Sciatic nerve (tissue), 2 donors: ENCODE measurements around the gene ERCC1. TPM values are rescaled to one million over a fixed set of nuclear protein-coding genes. Genes with fewer than 3 reads are reported as not detected.

Source experiments
- ATAC-seq: fragments of 200-7000 bp; cut with Tn5 transposase; one replicate; pipeline ENCODE4 v1.9.1; 2020; ENCODE audit warnings: mild to moderate bottlenecking, moderate library complexity
- DNase-seq: peaks from one replicate; pipeline ENCODE4 v3.0.0-alpha.2; 2020; ENCODE audit warnings: low spot score
- intact Hi-C: fragments of 100-400 bp; cut with DNase I; formaldehyde crosslinking; loops from one replicate; pipeline ENCODE4 v1.14.2; 2022
- total RNA-seq: library from RNA; stranded (reverse); fragmentation: NEBNext Ultra II Directional; extraction: Animal tissue kit (Norgen Biotek cat#: 25700); gene quantifications from one replicate; pipeline ENCODE4 v1.2.1, GENCODE V29; 2021
- donor health status: DM: no; HTN: no; CAD: no.
- donor health status: DM: no; HTN: no; CAD: no.

Gene ERCC1
- total RNA-seq: 58.6 TPM

GRCh38 chr19:45423589-45424190 lies at the start of gene ERCC1:
TSS of gene ERCC1 (minus strand) at chr19:45423917. CDS start at chr19:45423374, 543 bp downstream.
- intact Hi-C loops: no loop called here
- DNase-seq (no peak), ATAC-seq (peak; percentile 88)

- ATAC-seq: no peak
- intact Hi-C loops: no loop called here
- DNase-seq: no peak
Measured at GRCh38 chr19:45473367-45473681, 49.6 kb upstream of the ERCC1 start.

- intact Hi-C loops: no loop called here
- ATAC-seq (no peak), DNase-seq (no peak)
Measured at GRCh38 chr19:45472563-45473366, 49.0 kb upstream of the ERCC1 start.

- intact Hi-C loops: no loop called here
- ATAC-seq: no peak
- no peak for DNase-seq
Measured at GRCh38 chr19:45471931-45472562, 48.3 kb upstream of the ERCC1 start.

GRCh38 chr19:45471111-45471930 lies 47.6 kb upstream of the ERCC1 start:
- DNase-seq: no peak
- ATAC-seq: no peak

GRCh38 chr19:45470762-45471081 lies 47.0 kb upstream of the ERCC1 start:
- DNase-seq (no peak), ATAC-seq (no peak)
- intact Hi-C loops: no loop called here

More at GRCh38 chr19:45471111-45471930, 47.6 kb upstream of the ERCC1 start:
- intact Hi-C loops: no loop called here

- no peak for DNase-seq
- no peak for ATAC-seq
- intact Hi-C loops: no loop called here
Measured at GRCh38 chr19:45469945-45470761, 46.4 kb upstream of the ERCC1 start.

- intact Hi-C loops: no loop called here
- ATAC-seq: peak; percentile 90
- peak; percentile 92 for DNase-seq
Measured at GRCh38 chr19:45469132-45469944, 45.6 kb upstream of the ERCC1 start.

- peak; percentile 23 for ATAC-seq
- DNase-seq: no peak
- intact Hi-C loops: no loop called here
Measured at GRCh38 chr19:45468803-45469131, 45.0 kb upstream of the ERCC1 start.

- no peak for DNase-seq
- intact Hi-C loops: no loop called here
- peak; percentile 1 for ATAC-seq
Measured at GRCh38 chr19:45468159-45468651, 44.5 kb upstream of the ERCC1 start.

- intact Hi-C loops: no loop called here
- DNase-seq: peak; percentile 97
- peak; percentile 74 for ATAC-seq
Measured at GRCh38 chr19:45467456-45468158, 43.9 kb upstream of the ERCC1 start, which contains the start of gene FOSB. TSS of gene FOSB (plus strand) at chr19:45467996. CDS start at chr19:45468587, 591 bp downstream.

- intact Hi-C loops: no loop called here
- ATAC-seq (no peak), DNase-seq (no peak)
Measured at GRCh38 chr19:45467115-45467455, 43.4 kb upstream of the ERCC1 start.

GRCh38 chr19:45464852-45465441 lies 41.2 kb upstream of the ERCC1 start:
- ATAC-seq (no peak), DNase-seq (no peak)
- intact Hi-C loops: no loop called here

GRCh38 chr19:45464274-45464673 lies 40.6 kb upstream of the ERCC1 start:
- ATAC-seq (no peak), DNase-seq (no peak)
- intact Hi-C loops: no loop called here

GRCh38 chr19:45463241-45463640 lies 39.5 kb upstream of the ERCC1 start:
- intact Hi-C loops: no loop called here
- DNase-seq: no peak
- no peak for ATAC-seq

GRCh38 chr19:45462174-45462573 lies 38.5 kb upstream of the ERCC1 start:
- intact Hi-C loops: no loop called here
- ATAC-seq (no peak), DNase-seq (no peak)

GRCh38 chr19:45460807-45461347 lies 37.2 kb upstream of the ERCC1 start:
- DNase-seq (no peak), ATAC-seq (no peak)
- intact Hi-C loops: no loop called here
